Measurements from ENCODE around the gene SSPN.
A peak's percentile ranks its signal among the peaks of the same experiment; 100 is the strongest.

The SSPN gene

GRCh38 chr12:26285401-26285800, 90.0 kb downstream of the SSPN start:
- no peak for DNase-seq (ENCODE audit: low spot score)

DNA sequence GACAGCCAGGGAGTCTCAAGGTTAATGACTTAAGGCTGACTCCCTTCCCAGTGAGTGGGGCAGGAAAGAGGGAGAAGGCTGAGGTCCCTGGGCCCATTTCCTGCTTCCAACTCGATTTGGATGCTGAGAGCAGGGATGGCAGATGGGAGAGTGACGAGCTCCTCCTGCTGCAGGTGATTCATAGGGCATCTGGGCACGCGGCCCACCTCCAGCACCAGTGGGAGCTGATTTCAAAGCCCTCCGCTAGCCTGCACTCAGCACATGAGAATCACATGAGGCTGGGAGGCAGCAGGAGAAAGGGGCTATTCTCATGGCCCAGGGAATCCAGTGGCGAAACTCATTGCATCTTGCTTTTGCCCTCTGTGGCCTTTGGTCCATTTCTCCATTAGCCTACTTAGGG, 90.8 kb downstream of the SSPN start:
- no peak for DNase-seq (ENCODE audit: low spot score)

- DNase-seq (ENCODE audit: low spot score) = no peak
Measured at GRCh38 chr12:26287671-26288381, 92.5 kb downstream of the SSPN start.

- no peak for DNase-seq (ENCODE audit: low spot score)
Measured at GRCh38 chr12:26290565-26290964, 95.2 kb downstream of the SSPN start.

DNA sequence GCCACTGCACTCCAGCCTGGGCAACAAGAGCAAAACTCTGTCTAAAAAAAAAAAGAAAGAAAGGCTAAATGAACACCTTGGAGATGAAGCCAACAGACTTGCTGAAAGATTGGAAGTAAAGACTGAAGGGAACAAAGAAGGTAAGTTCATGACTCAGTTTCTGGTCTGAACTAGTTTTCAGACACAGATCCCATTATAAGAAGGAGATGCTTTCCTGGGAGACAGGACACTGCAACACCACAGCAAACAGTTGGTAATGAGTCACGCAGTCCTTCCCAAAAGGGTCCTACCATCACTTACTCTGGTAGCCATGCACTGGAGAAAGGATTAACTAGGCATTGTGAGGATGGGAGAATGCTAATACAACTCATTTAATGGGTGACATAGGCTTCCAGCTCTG, 97.2 kb downstream of the SSPN start:
- no peak for DNase-seq (ENCODE audit: low spot score)

DNA sequence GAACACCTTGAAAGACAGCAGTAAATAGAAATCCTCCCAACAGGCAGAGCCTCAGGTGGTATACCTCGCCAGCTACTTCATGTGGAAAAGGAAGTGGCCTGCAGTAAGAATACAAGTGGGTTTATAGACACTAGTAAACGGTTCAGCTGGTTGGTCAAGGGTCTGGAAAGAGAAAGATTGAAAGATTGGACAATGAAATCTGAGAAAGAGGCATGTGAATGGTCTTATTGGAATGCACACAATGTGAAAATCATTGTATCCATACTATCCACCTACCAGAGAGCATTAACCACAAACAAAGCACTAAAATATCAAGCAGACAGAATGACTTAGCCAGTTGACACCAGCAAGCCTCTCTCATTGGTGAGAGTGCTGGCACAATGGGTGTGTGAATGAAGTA, 98.2 kb downstream of the SSPN start:
- DNase-seq (ENCODE audit: low spot score) = no peak

- DNase-seq (ENCODE audit: low spot score) = no peak
Measured at GRCh38 chr12:26295001-26295400, 99.6 kb downstream of the SSPN start.

DNA sequence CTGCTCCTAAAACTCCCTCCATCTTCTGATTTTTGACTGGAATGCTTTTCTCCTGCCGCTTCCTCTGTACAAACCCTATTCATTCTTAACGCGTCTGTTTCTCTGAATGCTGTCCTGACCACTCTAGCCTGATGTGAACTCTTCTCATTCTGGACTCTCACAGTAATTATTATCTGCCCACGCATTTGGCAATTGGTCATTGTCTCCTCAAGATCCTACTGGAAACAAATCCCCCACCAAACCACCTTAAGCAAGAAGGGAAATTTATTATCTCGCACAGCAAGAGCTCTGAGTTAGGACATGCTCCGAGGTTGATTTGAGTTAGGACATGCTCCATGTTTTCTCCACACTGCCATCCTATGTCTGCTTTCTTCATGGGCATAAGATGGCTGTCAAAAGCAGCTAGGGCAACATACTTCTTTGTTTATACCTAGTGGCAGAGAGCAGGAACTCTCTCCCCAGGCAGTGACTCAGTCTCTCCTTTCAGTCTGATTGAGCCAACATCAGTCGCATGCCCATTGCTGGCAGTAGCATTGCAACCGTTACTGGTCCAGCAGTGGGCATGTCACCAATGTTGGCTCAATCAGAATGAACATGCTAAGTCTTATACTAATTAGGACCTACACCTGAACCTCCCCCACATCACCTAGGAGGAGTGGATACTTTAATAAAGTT, 102.2 kb downstream of the SSPN start:
- DNase-seq (ENCODE audit: low spot score) = no peak

DNA sequence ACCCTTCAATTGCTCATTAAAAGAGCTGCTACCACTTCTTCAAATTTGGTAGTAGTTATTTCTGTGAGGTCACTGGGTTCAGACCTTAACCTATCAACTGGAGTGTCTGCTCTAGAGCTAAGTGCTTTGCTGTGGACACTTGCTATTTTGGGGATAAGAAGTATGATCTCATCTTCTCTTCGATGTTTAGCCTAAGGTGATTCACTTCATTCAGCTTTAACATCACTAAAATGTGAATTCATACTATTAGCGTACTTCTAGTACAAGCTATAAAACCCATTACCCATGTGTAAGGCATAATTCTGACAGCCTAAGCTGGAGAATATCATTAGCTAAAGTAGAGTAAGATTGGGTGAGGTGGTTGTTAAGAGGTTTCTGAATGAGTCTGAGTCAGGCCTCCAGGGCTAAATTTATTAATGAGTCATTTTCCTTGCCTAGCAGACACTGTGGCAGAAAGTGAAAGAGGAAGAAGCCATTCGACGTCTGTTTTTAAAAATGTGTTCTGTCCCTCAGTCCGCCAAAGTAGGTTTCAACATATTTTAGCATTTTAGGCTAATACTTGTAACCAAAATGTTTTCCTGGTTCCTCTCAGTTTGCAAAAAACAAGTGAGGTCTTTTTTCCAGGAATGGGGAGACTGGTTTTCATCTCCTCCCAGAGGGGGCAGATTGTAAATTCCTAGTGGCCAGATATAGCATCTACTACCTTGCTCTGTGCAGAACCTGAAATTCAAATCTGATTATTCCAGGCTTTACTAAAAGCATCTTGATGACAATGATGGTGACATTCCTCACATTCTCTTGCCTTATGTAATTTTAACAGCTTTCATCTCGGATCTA, 103.6 kb downstream of the SSPN start:
- peak; percentile 81 for DNase-seq (ENCODE audit: low spot score)

- no peak for DNase-seq (ENCODE audit: low spot score)
Measured at GRCh38 chr12:26299751-26300150, 104.4 kb downstream of the SSPN start.

All from LoVo (cell line).